ENCODE data around the gene PPP1R1A.

Gene PPP1R1A

GRCh38 chr12:54592316-54592715 lies 3.9 kb upstream of the PPP1R1A start:
- no peak for DNase-seq
- Mint-ChIP-seq H3K27ac (no peak overlapping the region), H3K4me1 (ENCODE audit: low read depth) (peaks cover 12% of the 10 kb centered on the region), H3K4me3 (no peak overlapping the region), H3K9me3 (no peaks in the 10 kb centered on the region), H3K36me3 (ENCODE audit: low read depth) (no peaks in the 10 kb centered on the region), H3K27me3 (peaks cover 48% of the 10 kb centered on the region)

- Mint-ChIP-seq H3K36me3 (ENCODE audit: low read depth) (no peaks in the 10 kb centered on the region), H3K4me3 (no peak overlapping the region), H3K27me3 (peaks cover 58% of the 10 kb centered on the region), H3K9me3 (no peaks in the 10 kb centered on the region), H3K27ac (no peak overlapping the region), H3K4me1 (ENCODE audit: low read depth) (peaks cover 7% of the 10 kb centered on the region)
- DNase-seq: no peak
Measured at GRCh38 chr12:54590978-54591591, 2.6 kb upstream of the PPP1R1A start.

- Mint-ChIP-seq H3K27ac (no peak overlapping the region), H3K9me3 (no peaks in the 10 kb centered on the region), H3K4me1 (ENCODE audit: low read depth) (peaks cover 7% of the 10 kb centered on the region), H3K4me3 (no peak overlapping the region), H3K27me3 (peaks cover 69% of the 10 kb centered on the region), H3K36me3 (ENCODE audit: low read depth) (no peaks in the 10 kb centered on the region)
- DNase-seq: no peak
Measured at GRCh38 chr12:54589964-54590363, 1.5 kb upstream of the PPP1R1A start.

- H3K4me3 Mint-ChIP-seq: peak overlapping the region; percentile 52
Measured at GRCh38 chr12:54588890-54589267, 420 bp upstream of the PPP1R1A start.

GRCh38 chr12:54587315-54587873 lies 1.1 kb downstream of the PPP1R1A start:
- no peaks in the 10 kb centered on the region for H3K36me3 Mint-ChIP-seq (ENCODE audit: low read depth)
- no peak overlapping the region for H3K4me3 Mint-ChIP-seq

More at GRCh38 chr12:54588890-54589267, 420 bp upstream of the PPP1R1A start:
- H3K4me1 Mint-ChIP-seq (ENCODE audit: low read depth): peaks cover 7% of the 10 kb centered on the region
- no peaks in the 10 kb centered on the region for H3K9me3 Mint-ChIP-seq
- no peaks in the 10 kb centered on the region for H3K36me3 Mint-ChIP-seq (ENCODE audit: low read depth)
- peaks cover 78% of the 10 kb centered on the region for H3K27me3 Mint-ChIP-seq
- no peak for DNase-seq
- H3K27ac Mint-ChIP-seq: no peak overlapping the region

GRCh38 chr12:54586620-54587019 lies 1.8 kb downstream of the PPP1R1A start:
- Mint-ChIP-seq H3K27me3 (peaks cover 72% of the 10 kb centered on the region), H3K27ac (no peak overlapping the region), H3K4me1 (ENCODE audit: low read depth) (peaks cover 7% of the 10 kb centered on the region), H3K4me3 (no peak overlapping the region), H3K36me3 (ENCODE audit: low read depth) (no peaks in the 10 kb centered on the region), H3K9me3 (no peaks in the 10 kb centered on the region)
- no peak for DNase-seq

More at GRCh38 chr12:54587315-54587873, 1.1 kb downstream of the PPP1R1A start:
- H3K4me1 Mint-ChIP-seq (ENCODE audit: low read depth): peaks cover 7% of the 10 kb centered on the region
- H3K9me3 Mint-ChIP-seq: no peaks in the 10 kb centered on the region
- no peak overlapping the region for H3K27ac Mint-ChIP-seq
- no peak for DNase-seq
- peaks cover 75% of the 10 kb centered on the region for H3K27me3 Mint-ChIP-seq

- peaks cover 7% of the 10 kb centered on the region for H3K4me1 Mint-ChIP-seq (ENCODE audit: low read depth)
- H3K27ac Mint-ChIP-seq: no peak overlapping the region
- H3K36me3 Mint-ChIP-seq (ENCODE audit: low read depth): no peaks in the 10 kb centered on the region
- no peak for DNase-seq
- peaks cover 58% of the 10 kb centered on the region for H3K27me3 Mint-ChIP-seq
- no peak overlapping the region for H3K4me3 Mint-ChIP-seq
- no peaks in the 10 kb centered on the region for H3K9me3 Mint-ChIP-seq
Measured at GRCh38 chr12:54585243-54585642, 3.2 kb downstream of the PPP1R1A start.

- Mint-ChIP-seq H3K36me3 (ENCODE audit: low read depth) (no peaks in the 10 kb centered on the region), H3K9me3 (no peaks in the 10 kb centered on the region), H3K4me1 (ENCODE audit: low read depth) (peaks cover 9% of the 10 kb centered on the region), H3K27me3 (peaks cover 47% of the 10 kb centered on the region), H3K27ac (no peak overlapping the region), H3K4me3 (no peak overlapping the region)
- DNase-seq: no peak
Measured at GRCh38 chr12:54584128-54584527, 4.3 kb downstream of the PPP1R1A start.

GRCh38 chr12:54583726-54584125 lies 4.7 kb downstream of the PPP1R1A start:
- Mint-ChIP-seq H3K27ac (no peak overlapping the region), H3K9me3 (no peaks in the 10 kb centered on the region), H3K27me3 (peaks cover 43% of the 10 kb centered on the region), H3K4me1 (ENCODE audit: low read depth) (peaks cover 5% of the 10 kb centered on the region), H3K36me3 (ENCODE audit: low read depth) (no peaks in the 10 kb centered on the region), H3K4me3 (no peak overlapping the region)
- no peak for DNase-seq

- Mint-ChIP-seq H3K36me3 (ENCODE audit: low read depth) (peaks cover 14% of the 10 kb centered on the region), H3K4me3 (no peak overlapping the region), H3K9me3 (no peaks in the 10 kb centered on the region), H3K27me3 (peaks cover 24% of the 10 kb centered on the region), H3K27ac (no peak overlapping the region), H3K4me1 (ENCODE audit: low read depth) (peaks cover 4% of the 10 kb centered on the region)
- DNase-seq: no peak
Measured at GRCh38 chr12:54581412-54581811, 7.0 kb downstream of the PPP1R1A start.

- H3K4me1 Mint-ChIP-seq (ENCODE audit: low read depth): peaks cover 4% of the 10 kb centered on the region
- H3K36me3 Mint-ChIP-seq (ENCODE audit: low read depth): peaks cover 29% of the 10 kb centered on the region
- no peak overlapping the region for H3K27ac Mint-ChIP-seq
- H3K9me3 Mint-ChIP-seq: no peaks in the 10 kb centered on the region
- H3K27me3 Mint-ChIP-seq: peaks cover 8% of the 10 kb centered on the region
- H3K4me3 Mint-ChIP-seq: no peak overlapping the region
- DNase-seq: peak; percentile 91
Measured at GRCh38 chr12:54579696-54580333, 8.6 kb downstream of the PPP1R1A start.

GRCh38 chr12:54579258-54579657 lies 9.2 kb downstream of the PPP1R1A start:
- H3K4me1 Mint-ChIP-seq (ENCODE audit: low read depth): peaks cover 4% of the 10 kb centered on the region
- H3K27ac Mint-ChIP-seq: no peak overlapping the region
- peaks cover 4% of the 10 kb centered on the region for H3K27me3 Mint-ChIP-seq
- peaks cover 29% of the 10 kb centered on the region for H3K36me3 Mint-ChIP-seq (ENCODE audit: low read depth)
- no peaks in the 10 kb centered on the region for H3K9me3 Mint-ChIP-seq
- H3K4me3 Mint-ChIP-seq: no peak overlapping the region
- no peak for DNase-seq

- peaks cover 4% of the 10 kb centered on the region for H3K4me1 Mint-ChIP-seq (ENCODE audit: low read depth)
- H3K9me3 Mint-ChIP-seq: no peaks in the 10 kb centered on the region
- H3K36me3 Mint-ChIP-seq (ENCODE audit: low read depth): peaks cover 31% of the 10 kb centered on the region
- no peak for DNase-seq
- no peak overlapping the region for H3K4me3 Mint-ChIP-seq
- no peak overlapping the region for H3K27ac Mint-ChIP-seq
- no peaks in the 10 kb centered on the region for H3K27me3 Mint-ChIP-seq
Measured at GRCh38 chr12:54578778-54579177, 9.7 kb downstream of the PPP1R1A start.

GRCh38 chr12:54572881-54573280 lies 15.6 kb downstream of the PPP1R1A start:
- DNase-seq: no peak
- Mint-ChIP-seq H3K4me1 (ENCODE audit: low read depth) (no peaks in the 10 kb centered on the region), H3K36me3 (ENCODE audit: low read depth) (peaks cover 79% of the 10 kb centered on the region), H3K4me3 (no peak overlapping the region), H3K27me3 (no peaks in the 10 kb centered on the region), H3K9me3 (no peaks in the 10 kb centered on the region), H3K27ac (no peak overlapping the region)

Data from activated T-cell treated with anti-CD3 and anti-CD28 coated beads, Interleukin-2, amount 50 U/mL, for 24 hours (primary cell).